Measurements from ENCODE around the gene VPS45. TPM values are rescaled to one million over a fixed set of nuclear protein-coding genes. Genes with fewer than 3 reads are reported as not detected.

VPS45 gene
- polyA plus RNA-seq, 1 of the 3 experiments (the other 2 are of a cell fraction), result 31.5 TPM

GRCh38 chr1:150162862-150163706 is 95.5 kb downstream of the VPS45 start (continued):
- TF ChIP-seq, protein P1, sequence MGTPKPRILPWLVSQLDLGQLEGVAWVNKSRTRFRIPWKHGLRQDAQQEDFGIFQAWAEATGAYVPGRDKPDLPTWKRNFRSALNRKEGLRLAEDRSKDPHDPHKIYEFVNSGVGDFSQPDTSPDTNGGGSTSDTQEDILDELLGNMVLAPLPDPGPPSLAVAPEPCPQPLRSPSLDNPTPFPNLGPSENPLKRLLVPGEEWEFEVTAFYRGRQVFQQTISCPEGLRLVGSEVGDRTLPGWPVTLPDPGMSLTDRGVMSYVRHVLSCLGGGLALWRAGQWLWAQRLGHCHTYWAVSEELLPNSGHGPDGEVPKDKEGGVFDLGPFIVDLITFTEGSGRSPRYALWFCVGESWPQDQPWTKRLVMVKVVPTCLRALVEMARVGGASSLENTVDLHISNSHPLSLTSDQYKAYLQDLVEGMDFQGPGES (IDR thresholded peaks at IDR 0.05; ENCODE audit: low read depth, low read length), result no peak
- TF ChIP-seq, protein P2, sequence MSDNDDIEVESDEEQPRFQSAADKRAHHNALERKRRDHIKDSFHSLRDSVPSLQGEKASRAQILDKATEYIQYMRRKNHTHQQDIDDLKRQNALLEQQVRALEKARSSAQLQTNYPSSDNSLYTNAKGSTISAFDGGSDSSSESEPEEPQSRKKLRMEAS (IDR thresholded peaks at IDR 0.05; ENCODE audit: low read depth), result peak; percentile 88
- TF ChIP-seq RCOR1 (IDR thresholded peaks at IDR 0.05; ENCODE audit: low read length), result no peak
- TF ChIP-seq RXRA (IDR thresholded peaks at IDR 0.05; ENCODE audit: borderline replicate concordance, low read depth), result no peak
- peak; percentile 67 for TF ChIP-seq POLR2AphosphoS5 (IDR thresholded peaks at IDR 0.05; ENCODE audit: low read depth, low read length)
- peak; percentile 39; the same call in 1 of the 2 replicates for TF ChIP-seq TAF1 (IDR thresholded peaks at IDR 0.05; ENCODE audit: borderline replicate concordance, low read depth, low read length)
- TF ChIP-seq FOXM1 (IDR thresholded peaks at IDR 0.05; ENCODE audit: low read depth), result no peak
- no peak for TF ChIP-seq JUND (IDR thresholded peaks at IDR 0.05)
- no peak for TF ChIP-seq RFX5 (IDR thresholded peaks at IDR 0.05; ENCODE audit: low read length)
- TF ChIP-seq NRF1 (IDR thresholded peaks at IDR 0.05; ENCODE audit: low read depth, low read length), result no peak
- no peak for TF ChIP-seq SMC3 (IDR thresholded peaks at IDR 0.05; ENCODE audit: low read depth, low read length)
- TF ChIP-seq CHD2 (IDR thresholded peaks at IDR 0.05; ENCODE audit: low read length, partially characterized antibody), result peak; percentile 41
- TF ChIP-seq SIN3A (IDR thresholded peaks at IDR 0.05; ENCODE audit: borderline replicate concordance, low read depth, low read length), result no peak
- no peak for TF ChIP-seq TEAD4 (IDR thresholded peaks at IDR 0.05; ENCODE audit: borderline replicate concordance, insufficient read depth)
- no peak for TF ChIP-seq MEF2A (IDR thresholded peaks at IDR 0.05; ENCODE audit: borderline replicate concordance, low read depth)

- no peak overlapping the region for H3K4me3 ChIP-seq (ENCODE audit: low read depth in 2 of 2, low read length in 1 of 2)
- no peak overlapping the region for H2AFZ ChIP-seq (ENCODE audit: low read depth)
- H4K20me1 ChIP-seq (ENCODE audit: insufficient read depth), result no peaks in the 10 kb centered on the region
- H3K36me3 ChIP-seq (replicated peaks in 1 of 2; ENCODE audit: control insufficient read depth in 1 of 2, insufficient read depth in 2 of 2, low read length in 1 of 2), result peaks cover 10 to 12% of the 10 kb centered on the region in 2 experiments
- peaks cover 24% of the 10 kb centered on the region for H3F3A ChIP-seq (replicated peaks; ENCODE audit: insufficient read depth)
- no peak overlapping the region for H3K27ac ChIP-seq (ENCODE audit: low read depth in 2 of 2, low read length in 1 of 2)
- peaks cover 31 to 34% of the 10 kb centered on the region in 2 experiments for H3K4me1 ChIP-seq (ENCODE audit: control insufficient read depth in 1 of 2, insufficient read depth in 2 of 2, low read depth in 1 of 2, low read length in 1 of 2)
- no peaks in the 10 kb centered on the region for H3K9me3 ChIP-seq
- WGBS (ENCODE audit: low lambda C conversion rate), result 94% methylated on average over 5 of the region's 5 CpGs
- no peak for TF ChIP-seq POLR2AphosphoS5 (IDR thresholded peaks at IDR 0.05; ENCODE audit: low read depth, low read length)
- no peak for TF ChIP-seq NFIC (IDR thresholded peaks at IDR 0.05; ENCODE audit: borderline replicate concordance)
- TF ChIP-seq RFX5 (IDR thresholded peaks at IDR 0.05; ENCODE audit: low read length), result no peak
- no peak for TF ChIP-seq EP300 (IDR thresholded peaks at IDR 0.05; ENCODE audit: borderline replicate concordance in 1 of 2, low read depth in 1 of 2, low read length in 1 of 2)
- no peak for TF ChIP-seq USF2 (IDR thresholded peaks at IDR 0.05; ENCODE audit: borderline replicate concordance, low read depth, low read length)
- TF ChIP-seq, protein P3, sequence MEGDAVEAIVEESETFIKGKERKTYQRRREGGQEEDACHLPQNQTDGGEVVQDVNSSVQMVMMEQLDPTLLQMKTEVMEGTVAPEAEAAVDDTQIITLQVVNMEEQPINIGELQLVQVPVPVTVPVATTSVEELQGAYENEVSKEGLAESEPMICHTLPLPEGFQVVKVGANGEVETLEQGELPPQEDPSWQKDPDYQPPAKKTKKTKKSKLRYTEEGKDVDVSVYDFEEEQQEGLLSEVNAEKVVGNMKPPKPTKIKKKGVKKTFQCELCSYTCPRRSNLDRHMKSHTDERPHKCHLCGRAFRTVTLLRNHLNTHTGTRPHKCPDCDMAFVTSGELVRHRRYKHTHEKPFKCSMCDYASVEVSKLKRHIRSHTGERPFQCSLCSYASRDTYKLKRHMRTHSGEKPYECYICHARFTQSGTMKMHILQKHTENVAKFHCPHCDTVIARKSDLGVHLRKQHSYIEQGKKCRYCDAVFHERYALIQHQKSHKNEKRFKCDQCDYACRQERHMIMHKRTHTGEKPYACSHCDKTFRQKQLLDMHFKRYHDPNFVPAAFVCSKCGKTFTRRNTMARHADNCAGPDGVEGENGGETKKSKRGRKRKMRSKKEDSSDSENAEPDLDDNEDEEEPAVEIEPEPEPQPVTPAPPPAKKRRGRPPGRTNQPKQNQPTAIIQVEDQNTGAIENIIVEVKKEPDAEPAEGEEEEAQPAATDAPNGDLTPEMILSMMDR (IDR thresholded peaks at IDR 0.05), result no peak
- TF ChIP-seq RCOR1 (IDR thresholded peaks at IDR 0.05; ENCODE audit: low read length), result no peak
- TF ChIP-seq SIN3A (IDR thresholded peaks at IDR 0.05; ENCODE audit: borderline replicate concordance, low read depth, low read length), result no peak
- TF ChIP-seq, protein P4, sequence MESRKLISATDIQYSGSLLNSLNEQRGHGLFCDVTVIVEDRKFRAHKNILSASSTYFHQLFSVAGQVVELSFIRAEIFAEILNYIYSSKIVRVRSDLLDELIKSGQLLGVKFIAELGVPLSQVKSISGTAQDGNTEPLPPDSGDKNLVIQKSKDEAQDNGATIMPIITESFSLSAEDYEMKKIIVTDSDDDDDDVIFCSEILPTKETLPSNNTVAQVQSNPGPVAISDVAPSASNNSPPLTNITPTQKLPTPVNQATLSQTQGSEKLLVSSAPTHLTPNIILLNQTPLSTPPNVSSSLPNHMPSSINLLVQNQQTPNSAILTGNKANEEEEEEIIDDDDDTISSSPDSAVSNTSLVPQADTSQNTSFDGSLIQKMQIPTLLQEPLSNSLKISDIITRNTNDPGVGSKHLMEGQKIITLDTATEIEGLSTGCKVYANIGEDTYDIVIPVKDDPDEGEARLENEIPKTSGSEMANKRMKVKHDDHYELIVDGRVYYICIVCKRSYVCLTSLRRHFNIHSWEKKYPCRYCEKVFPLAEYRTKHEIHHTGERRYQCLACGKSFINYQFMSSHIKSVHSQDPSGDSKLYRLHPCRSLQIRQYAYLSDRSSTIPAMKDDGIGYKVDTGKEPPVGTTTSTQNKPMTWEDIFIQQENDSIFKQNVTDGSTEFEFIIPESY (IDR thresholded peaks at IDR 0.05; ENCODE audit: borderline replicate concordance, low read depth), result no peak
- H3K9ac ChIP-seq, result no peak overlapping the region
- no peaks in the 10 kb centered on the region for H3K9me2 ChIP-seq
- CTCF ChIA-PET, result interaction anchor here (1.6 to 8.6 kb wide), 5 partner anchors 7 to 90 kb away, joined by 5 to 87 read pairs (median 20); no protein-coding TSS in a partner anchor
- H3K79me2 ChIP-seq (ENCODE audit: insufficient read depth), result peaks cover 15% of the 10 kb centered on the region
- no peaks in the 10 kb centered on the region for H3K27me3 ChIP-seq (ENCODE audit: insufficient read depth)
- no peak overlapping the region for H3K4me2 ChIP-seq
- POLR2A ChIA-PET, result no interaction called here
- no peak for DNase-seq
Observed at GRCh38 chr1:150164224-150164623, 96.6 kb downstream of the VPS45 start.
